ENCODE measurements around the gene COPA.
A peak's percentile ranks its signal among the peaks of the same experiment; 100 is the strongest.

DNA sequence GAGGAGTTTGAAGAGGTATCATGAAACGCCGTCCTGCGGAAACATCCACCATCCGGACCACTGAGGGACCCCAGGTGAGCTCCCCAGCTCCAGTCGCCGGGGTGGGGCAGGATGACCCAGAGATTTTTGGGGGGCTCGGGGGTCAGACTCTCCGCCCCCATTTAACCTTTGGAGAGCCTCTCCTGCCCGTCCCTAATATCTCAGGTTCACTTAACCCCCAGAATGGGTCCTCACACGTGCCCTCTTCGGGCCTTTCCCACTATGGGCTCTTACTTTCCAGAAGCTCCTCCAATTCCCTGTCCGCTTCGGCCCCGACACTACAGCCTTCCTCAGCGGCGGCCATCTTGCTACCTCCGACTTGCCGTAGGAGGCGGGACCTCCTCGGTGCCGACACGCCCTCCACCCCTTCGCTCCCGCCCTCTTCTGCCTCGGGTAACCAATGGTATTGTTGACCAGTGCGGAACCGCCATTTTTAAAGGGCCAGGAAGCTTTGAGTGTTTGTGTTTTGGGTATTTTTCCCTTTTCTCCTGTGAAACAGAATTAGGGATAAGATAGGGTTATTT is 58.2 kb downstream of the COPA start, which contains the start of gene PEX19:
- TF ChIP-seq CTCF (IDR thresholded peaks at IDR 0.05; ENCODE audit: extremely low read depth in 1 of 2, insufficient read depth in 1 of 2, low read depth in 1 of 2, low read length in 2 of 2) (no peak), MAX (IDR thresholded peaks at IDR 0.05; ENCODE audit: insufficient read depth, insufficient read length) (no peak), MYC (IDR thresholded peaks at IDR 0.05; ENCODE audit: low read depth, low read length) (no peak), POLR2A (IDR thresholded peaks at IDR 0.05; ENCODE audit: low read depth, low read length) (peak; percentile 87), EZH2 (IDR thresholded peaks at IDR 0.05; ENCODE audit: borderline replicate concordance, low read depth, low read length, severe bottlenecking) (no peak), POLR2AphosphoS5 (IDR thresholded peaks at IDR 0.05; ENCODE audit: insufficient read depth, low read depth, low read length) (peak; percentile 75)

All from endothelial cell of umbilical vein (primary cell).